Brain microvascular endothelial cell (primary cell): Measurements from ENCODE around the gene SPECC1.

Experiments
- DNase-seq: peaks from one replicate; pipeline ENCODE4 v3.0.0-alpha.2; 2020
- H3K27ac ChIP-seq: fragments of 250-450 bp; sonication (Bioruptor Pico); 2 replicates; pipeline ENCODE4 v1.5.1; 2020; ENCODE audit warnings: mild to moderate bottlenecking, moderate library complexity
- H3K27me3 ChIP-seq: fragments of 250-450 bp; sonication (Bioruptor Pico); replicated peaks from 2 replicates; pipeline ENCODE4 v1.5.1; 2020; ENCODE audit warnings: mild to moderate bottlenecking
- H3K36me3 ChIP-seq: fragments of 250-450 bp; sonication (Bioruptor Pico); replicated peaks from 2 replicates; pipeline ENCODE4 v1.5.1; 2020; ENCODE audit warnings: mild to moderate bottlenecking
- H3K4me3 ChIP-seq: 2 replicates; pipeline ENCODE4 v1.5.1; 2011; ENCODE audit warnings: low read depth, mild to moderate bottlenecking, control low read depth, low read length, moderate library complexity
- in situ Hi-C: cut with HindIII; loops from 2 replicates; pipeline ENCODE4 v1.10.0; 2017; ENCODE audit warnings: low sequenced_read_pairs, low pct_ligation_motif_present
- TF ChIP-seq, protein P1 (sequence below): IDR thresholded peaks from 2 replicates; pipeline ENCODE4 v1.5.1; 2011; ENCODE audit warnings: low read depth, mild to moderate bottlenecking, moderate library complexity, low read length, control low read depth, inconsistent platforms; ENCODE audit errors: missing control alignments

The SPECC1 gene

DNA sequence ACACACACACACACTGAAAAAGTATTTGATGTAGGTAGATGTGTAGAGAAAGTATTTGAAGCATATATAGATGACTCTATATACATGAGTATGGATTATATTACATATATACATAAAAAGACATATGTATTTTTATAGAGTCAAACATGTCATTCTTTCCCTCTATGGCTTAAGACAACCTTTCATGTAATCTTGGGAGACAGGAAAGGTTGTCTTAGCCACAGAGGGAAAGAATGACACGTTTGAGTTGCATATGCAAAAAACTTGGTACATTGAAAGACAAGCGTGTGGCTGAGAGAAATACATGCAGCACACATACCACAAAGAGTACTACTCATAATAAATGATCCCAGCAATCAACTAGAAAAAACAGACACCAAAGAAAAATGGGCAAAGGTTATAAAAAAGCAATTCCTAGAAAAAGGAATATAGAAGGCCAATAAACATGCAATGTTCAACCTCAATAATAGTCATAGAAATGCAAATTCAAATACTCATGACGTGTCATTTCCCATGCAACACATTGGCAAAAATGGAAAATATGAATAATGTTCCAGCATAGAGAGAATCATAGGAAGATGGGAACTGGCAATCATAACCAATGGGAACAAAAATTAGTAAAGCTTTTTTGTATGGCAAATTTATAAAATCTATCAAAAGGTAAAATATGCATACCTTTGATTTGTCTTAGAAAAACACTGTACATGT, 69.0 kb downstream of the SPECC1 start:
- in situ Hi-C loops: no loop called here
- Histone ChIP-seq H3K27ac (no peak overlapping the region), H3K36me3 (no peaks in the 10 kb centered on the region), H3K4me3 (no peak overlapping the region), H3K27me3 (no peaks in the 10 kb centered on the region)
- no peak for DNase-seq
- TF ChIP-seq, protein P1, sequence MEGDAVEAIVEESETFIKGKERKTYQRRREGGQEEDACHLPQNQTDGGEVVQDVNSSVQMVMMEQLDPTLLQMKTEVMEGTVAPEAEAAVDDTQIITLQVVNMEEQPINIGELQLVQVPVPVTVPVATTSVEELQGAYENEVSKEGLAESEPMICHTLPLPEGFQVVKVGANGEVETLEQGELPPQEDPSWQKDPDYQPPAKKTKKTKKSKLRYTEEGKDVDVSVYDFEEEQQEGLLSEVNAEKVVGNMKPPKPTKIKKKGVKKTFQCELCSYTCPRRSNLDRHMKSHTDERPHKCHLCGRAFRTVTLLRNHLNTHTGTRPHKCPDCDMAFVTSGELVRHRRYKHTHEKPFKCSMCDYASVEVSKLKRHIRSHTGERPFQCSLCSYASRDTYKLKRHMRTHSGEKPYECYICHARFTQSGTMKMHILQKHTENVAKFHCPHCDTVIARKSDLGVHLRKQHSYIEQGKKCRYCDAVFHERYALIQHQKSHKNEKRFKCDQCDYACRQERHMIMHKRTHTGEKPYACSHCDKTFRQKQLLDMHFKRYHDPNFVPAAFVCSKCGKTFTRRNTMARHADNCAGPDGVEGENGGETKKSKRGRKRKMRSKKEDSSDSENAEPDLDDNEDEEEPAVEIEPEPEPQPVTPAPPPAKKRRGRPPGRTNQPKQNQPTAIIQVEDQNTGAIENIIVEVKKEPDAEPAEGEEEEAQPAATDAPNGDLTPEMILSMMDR: no peak

DNA sequence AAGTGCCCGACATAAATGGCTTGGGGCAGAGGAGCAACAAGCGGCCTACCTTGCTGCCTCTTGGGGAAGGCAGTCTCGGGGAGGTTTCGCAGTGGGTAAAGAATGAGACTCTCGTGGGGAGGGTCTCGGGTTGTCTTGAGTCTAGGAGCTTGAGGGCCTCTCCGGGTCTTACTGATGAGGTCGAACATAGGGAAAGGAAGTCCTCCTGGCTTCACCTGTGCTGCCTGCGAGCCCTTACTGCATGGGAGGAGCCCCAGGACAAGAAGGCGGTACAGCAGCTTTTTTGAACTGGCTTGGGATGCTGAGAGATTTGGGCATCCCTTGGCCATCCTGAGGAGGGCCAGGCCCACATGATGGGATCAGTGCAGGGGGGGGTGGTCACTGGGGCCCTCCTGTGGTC, 71.4 kb downstream of the SPECC1 start:
- Histone ChIP-seq H3K27ac (no peak overlapping the region), H3K27me3 (no peaks in the 10 kb centered on the region), H3K36me3 (no peaks in the 10 kb centered on the region), H3K4me3 (no peak overlapping the region)
- TF ChIP-seq, protein P1: no peak
- DNase-seq: no peak
- in situ Hi-C loops: no loop called here

DNA sequence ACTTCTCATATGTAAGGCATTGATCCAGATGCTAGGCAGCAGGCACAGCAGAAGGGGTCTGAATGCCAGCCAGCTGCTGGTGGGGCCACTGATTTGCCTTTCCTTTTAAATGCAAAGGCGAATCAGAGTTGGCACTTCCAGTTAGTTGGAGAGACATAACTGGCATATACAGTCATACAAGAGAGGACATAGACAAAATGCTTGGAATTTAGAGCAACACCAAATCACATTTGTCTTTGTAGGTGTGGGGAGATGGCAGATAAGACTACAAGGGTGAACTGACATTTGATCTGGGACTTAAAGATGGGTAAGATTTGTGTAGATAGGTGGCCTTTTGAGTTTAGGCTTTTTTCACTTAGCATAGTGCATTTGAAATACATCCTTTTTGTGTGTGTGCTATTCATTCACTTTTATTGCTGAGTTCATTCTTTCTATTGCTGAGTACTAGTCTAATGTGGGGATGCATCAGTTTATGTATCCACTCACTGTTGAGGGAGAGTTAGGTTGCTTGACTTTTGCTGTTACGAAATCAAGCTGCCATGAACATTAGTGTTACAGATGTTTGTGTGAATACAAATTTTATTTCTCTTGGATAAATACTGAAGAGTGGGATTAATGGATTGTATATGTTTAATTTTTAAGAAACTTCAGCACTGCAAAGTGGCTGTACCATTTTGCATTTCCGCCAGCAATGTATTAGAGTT, 74.1 kb downstream of the SPECC1 start:
- TF ChIP-seq, protein P1: no peak
- no peaks in the 10 kb centered on the region for H3K27me3 ChIP-seq
- H3K36me3 ChIP-seq: no peaks in the 10 kb centered on the region
- no peak for DNase-seq
- no peak overlapping the region for H3K27ac ChIP-seq
- in situ Hi-C loops: no loop called here
- no peak overlapping the region for H3K4me3 ChIP-seq

DNA sequence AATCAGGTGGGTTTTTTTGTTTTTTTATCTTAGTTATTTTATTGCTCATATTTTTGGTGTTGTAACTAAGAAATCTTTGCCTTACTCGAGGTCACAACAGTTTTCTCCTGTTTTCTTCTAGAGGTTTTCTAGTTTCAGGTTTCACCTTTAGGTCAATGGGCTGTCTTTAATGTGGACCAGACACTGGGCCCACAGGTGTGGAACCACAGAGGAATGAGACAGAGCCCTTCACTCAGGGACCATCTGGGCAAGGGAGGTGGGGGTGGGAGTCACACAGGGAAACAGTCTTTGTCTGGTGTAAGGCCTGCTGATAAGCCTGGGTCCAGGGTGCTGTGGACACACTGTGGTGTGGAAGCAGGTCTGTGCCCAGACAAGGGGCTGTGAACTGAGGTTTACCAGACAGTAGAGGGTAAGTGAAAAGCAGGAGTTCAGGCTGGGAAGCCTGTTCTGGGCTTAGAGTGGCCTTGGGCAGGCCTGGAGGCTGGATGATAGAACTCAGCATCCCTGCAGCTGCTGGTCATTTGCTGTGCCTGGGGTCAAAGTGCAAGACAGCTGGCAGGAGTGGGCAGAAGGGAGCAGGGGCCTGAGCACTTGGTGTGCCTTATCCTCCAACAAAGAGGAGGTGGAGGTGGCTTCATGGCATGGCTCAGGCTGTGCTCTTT, 75.6 kb downstream of the SPECC1 start:
- in situ Hi-C loops: no loop called here
- TF ChIP-seq, protein P1: no peak
- Histone ChIP-seq H3K4me3 (no peak overlapping the region), H3K27me3 (no peaks in the 10 kb centered on the region), H3K36me3 (no peaks in the 10 kb centered on the region), H3K27ac (no peak overlapping the region)
- no peak for DNase-seq

DNA sequence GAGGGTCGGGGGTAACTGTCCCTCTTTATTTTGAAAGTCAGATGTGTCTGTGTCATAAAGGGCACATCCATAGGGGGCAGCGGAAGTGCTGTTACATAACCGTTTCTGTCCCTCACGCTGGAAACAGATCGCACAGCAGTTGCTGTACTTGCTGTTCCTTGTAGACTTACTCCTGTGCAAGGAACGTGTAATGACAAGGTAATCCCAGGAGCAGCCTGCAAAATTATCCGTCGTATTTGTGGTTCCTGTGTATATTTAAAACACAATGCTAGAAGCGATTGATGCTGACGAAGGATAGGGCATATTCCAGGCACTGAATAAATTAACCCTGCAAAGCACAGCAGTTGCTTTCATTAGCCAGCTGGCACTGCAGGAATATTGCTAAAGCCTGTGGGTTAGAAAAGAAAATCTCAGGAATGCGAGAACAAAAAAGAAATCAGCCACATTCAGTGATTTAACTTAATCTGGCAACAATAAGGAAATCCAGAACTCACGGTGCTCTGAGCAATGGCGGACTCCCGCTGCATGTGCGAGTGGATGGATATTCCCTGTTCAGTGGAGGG, 76.2 kb downstream of the SPECC1 start:
- no peaks in the 10 kb centered on the region for H3K36me3 ChIP-seq
- H3K27ac ChIP-seq: no peak overlapping the region
- in situ Hi-C loops: no loop called here
- TF ChIP-seq, protein P1: no peak
- no peaks in the 10 kb centered on the region for H3K27me3 ChIP-seq
- no peak overlapping the region for H3K4me3 ChIP-seq
- DNase-seq: no peak
